HG03460 (cell line): ENCODE results near the gene STOM.
"Not testable (repeated sequence)": the region's sequence is repeated elsewhere in the genome, so short reads cannot be mapped to it uniquely, and the experiment has no call there.

ENCODE experiments used
- ATAC-seq: cut with Tn5 transposase; IDR thresholded peaks from one replicate; pipeline ENCODE4 v1.9.1; 2021; ENCODE audit not compliant: unreplicated experiment

The STOM gene

GRCh38 chr9:121302341-121302740 lies 67.7 kb downstream of the STOM start:
- no peak for ATAC-seq

GRCh38 chr9:121301881-121302286 lies 68.2 kb downstream of the STOM start:
- no peak for ATAC-seq

GRCh38 chr9:121300283-121301119 lies 69.5 kb downstream of the STOM start:
- no peak for ATAC-seq

- no peak for ATAC-seq
Measured at GRCh38 chr9:121299467-121300282, 70.4 kb downstream of the STOM start.

- ATAC-seq: no peak
Measured at GRCh38 chr9:121298689-121299466, 71.2 kb downstream of the STOM start.

GRCh38 chr9:121298016-121298538 lies 72.0 kb downstream of the STOM start:
- no peak for ATAC-seq

- no peak for ATAC-seq
Measured at GRCh38 chr9:121297389-121297788, 72.7 kb downstream of the STOM start.

GRCh38 chr9:121296213-121297127 lies 73.6 kb downstream of the STOM start:
- ATAC-seq: no peak

GRCh38 chr9:121295662-121296191 lies 74.3 kb downstream of the STOM start:
- ATAC-seq: no peak

GRCh38 chr9:121294866-121295661 lies 75.0 kb downstream of the STOM start:
- ATAC-seq: no peak

- ATAC-seq: no peak
Measured at GRCh38 chr9:121294151-121294743, 75.8 kb downstream of the STOM start.

- no peak for ATAC-seq
Measured at GRCh38 chr9:121292801-121293241, 77.2 kb downstream of the STOM start.

GRCh38 chr9:121292051-121292450 lies 78.0 kb downstream of the STOM start:
- no peak for ATAC-seq

GRCh38 chr9:121291536-121291935 lies 78.5 kb downstream of the STOM start:
- ATAC-seq: not testable (repeated sequence)

GRCh38 chr9:121289772-121290370 lies 80.2 kb downstream of the STOM start:
- ATAC-seq: no peak

GRCh38 chr9:121289026-121289771 lies 80.9 kb downstream of the STOM start:
- no peak for ATAC-seq
